ENCODE measurements around the gene PLPP3.

Gene PLPP3

GRCh38 chr1:56464294-56464693 lies 115.1 kb downstream of the PLPP3 start:
- no peak overlapping the region for H3K4me3 ChIP-seq
- TF ChIP-seq Cebpa-rat (IDR thresholded peaks at IDR 0.05) = no peak
- no peaks in the 10 kb centered on the region for H3K9me3 ChIP-seq (replicated peaks in 1 of 11)
- peaks cover 0 to 23% (median 0%) of the 10 kb centered on the region in 10 experiments; a peak in 6 of 20 replicates for H3K4me1 ChIP-seq
- H3K36me3 ChIP-seq = no peaks in the 10 kb centered on the region
- no peak overlapping the region for H3K9ac ChIP-seq
- no peak overlapping the region for H3K27ac ChIP-seq
- H3K4me2 ChIP-seq = no peak overlapping the region
- no peaks in the 10 kb centered on the region for H4K20me1 ChIP-seq
- H3K27me3 ChIP-seq = 0 out of 22 replicates have a peak, but pooled peaks cover 0 to 5% (median 0%) of the 10 kb centered on the region in 11 experiments

DNA sequence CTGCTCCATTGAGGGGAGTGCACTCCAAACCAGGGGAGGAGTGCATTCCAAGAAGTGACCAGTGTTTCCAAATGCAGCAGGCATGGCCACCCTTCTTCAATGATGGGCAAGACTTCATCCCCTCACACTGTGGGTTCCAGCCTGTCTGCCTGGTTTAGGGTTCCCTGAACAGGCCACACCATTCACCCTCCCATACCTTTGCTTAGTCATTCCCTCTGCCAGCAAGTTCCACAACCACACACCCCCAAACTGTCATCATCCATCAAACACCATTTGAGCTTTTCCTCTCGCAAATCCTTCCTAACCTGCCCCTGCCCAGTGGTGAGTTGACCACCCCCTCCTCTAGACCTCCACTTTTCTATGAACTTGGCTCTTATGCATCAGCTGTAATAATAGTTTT lies 116.0 kb downstream of the PLPP3 start:
- Histone ChIP-seq H3K4me1 (peaks cover 0 to 20% (median 0%) of the 10 kb centered on the region in 10 experiments; a peak in 6 of 20 replicates), H3K27me3 (0 out of 22 replicates have a peak, but pooled peaks cover 0 to 5% (median 0%) of the 10 kb centered on the region in 11 experiments), H3K9me3 (replicated peaks in 1 of 11) (no peaks in the 10 kb centered on the region), H3K9ac (no peak overlapping the region), H3K27ac (no peak overlapping the region), H3K4me3 (no peak overlapping the region), H3K4me2 (no peak overlapping the region), H4K20me1 (no peaks in the 10 kb centered on the region), H3K36me3 (no peaks in the 10 kb centered on the region)
- TF ChIP-seq Cebpa-rat (IDR thresholded peaks at IDR 0.05) = no peak

DNA sequence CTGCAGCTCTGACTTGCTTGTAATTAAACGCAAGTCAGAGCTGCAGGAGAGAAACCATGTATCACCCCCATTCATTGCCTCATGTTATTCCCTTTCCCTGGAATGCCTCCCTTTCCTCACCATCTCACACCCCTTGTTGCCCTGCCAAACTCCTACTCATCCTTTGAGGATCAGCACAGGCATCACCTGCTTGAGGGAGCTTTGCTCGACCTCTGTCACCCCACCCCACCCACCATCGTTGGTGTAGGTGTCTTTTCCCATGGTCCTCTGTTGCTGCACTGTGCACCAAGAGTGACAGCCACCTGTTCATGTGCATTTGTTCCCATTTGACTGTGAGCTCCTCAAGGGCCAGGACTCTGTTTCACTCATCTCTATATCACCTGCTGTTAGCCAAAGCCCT lies 117.2 kb downstream of the PLPP3 start:
- H3K9me3 ChIP-seq (replicated peaks in 1 of 11) = no peaks in the 10 kb centered on the region
- no peak overlapping the region for H3K9ac ChIP-seq
- H3K36me3 ChIP-seq = no peaks in the 10 kb centered on the region
- 0 out of 22 replicates have a peak, but pooled peaks cover 0 to 5% (median 0%) of the 10 kb centered on the region in 11 experiments for H3K27me3 ChIP-seq
- no peak for TF ChIP-seq Cebpa-rat (IDR thresholded peaks at IDR 0.05)
- no peak overlapping the region for H3K4me3 ChIP-seq
- H3K4me1 ChIP-seq = peaks cover 0 to 18% (median 0%) of the 10 kb centered on the region in 10 experiments; a peak in 6 of 20 replicates
- no peak overlapping the region for H3K27ac ChIP-seq
- H3K4me2 ChIP-seq = no peak overlapping the region
- no peaks in the 10 kb centered on the region for H4K20me1 ChIP-seq

- Histone ChIP-seq H3K4me3 (no peak overlapping the region), H3K9ac (no peak overlapping the region), H3K4me2 (no peak overlapping the region), H3K36me3 (no peaks in the 10 kb centered on the region), H3K9me3 (replicated peaks in 1 of 11) (no peaks in the 10 kb centered on the region), H3K4me1 (peaks cover 0 to 10% (median 0%) of the 10 kb centered on the region in 10 experiments; a peak in 6 of 20 replicates), H3K27me3 (0 out of 22 replicates have a peak, but pooled peaks cover 0 to 5% (median 0%) of the 10 kb centered on the region in 11 experiments), H4K20me1 (no peaks in the 10 kb centered on the region), H3K27ac (no peak overlapping the region)
- TF ChIP-seq Cebpa-rat (IDR thresholded peaks at IDR 0.05) = no peak
Observed at GRCh38 chr1:56461158-56462127, 117.9 kb downstream of the PLPP3 start.

- no peaks in the 10 kb centered on the region for H4K20me1 ChIP-seq
- 0 out of 22 replicates have a peak, but pooled peaks cover 0 to 5% (median 0%) of the 10 kb centered on the region in 11 experiments for H3K27me3 ChIP-seq
- no peak for TF ChIP-seq Cebpa-rat (IDR thresholded peaks at IDR 0.05)
- H3K4me3 ChIP-seq = no peak overlapping the region
- no peak overlapping the region for H3K9ac ChIP-seq
- H3K27ac ChIP-seq = no peak overlapping the region
- H3K9me3 ChIP-seq (replicated peaks in 1 of 11) = no peaks in the 10 kb centered on the region
- H3K4me1 ChIP-seq = no peaks in the 10 kb centered on the region; a peak in 1 of 20 replicates
- no peaks in the 10 kb centered on the region for H3K36me3 ChIP-seq
- no peak overlapping the region for H3K4me2 ChIP-seq
Observed at GRCh38 chr1:56459260-56459659, 120.1 kb downstream of the PLPP3 start.

- no peak overlapping the region for H3K27ac ChIP-seq
- H4K20me1 ChIP-seq = no peaks in the 10 kb centered on the region
- H3K9me3 ChIP-seq (replicated peaks in 1 of 11) = no peaks in the 10 kb centered on the region
- H3K4me3 ChIP-seq = no peak overlapping the region
- H3K9ac ChIP-seq = no peak overlapping the region
- no peak for TF ChIP-seq Cebpa-rat (IDR thresholded peaks at IDR 0.05)
- H3K36me3 ChIP-seq = no peaks in the 10 kb centered on the region
- H3K4me1 ChIP-seq = no peaks in the 10 kb centered on the region; a peak in 1 of 20 replicates
- H3K4me2 ChIP-seq = no peak overlapping the region
- H3K27me3 ChIP-seq = 0 out of 22 replicates have a peak, but pooled peaks cover 0 to 5% (median 0%) of the 10 kb centered on the region in 11 experiments
Observed at GRCh38 chr1:56457756-56458375, 121.5 kb downstream of the PLPP3 start.

DNA sequence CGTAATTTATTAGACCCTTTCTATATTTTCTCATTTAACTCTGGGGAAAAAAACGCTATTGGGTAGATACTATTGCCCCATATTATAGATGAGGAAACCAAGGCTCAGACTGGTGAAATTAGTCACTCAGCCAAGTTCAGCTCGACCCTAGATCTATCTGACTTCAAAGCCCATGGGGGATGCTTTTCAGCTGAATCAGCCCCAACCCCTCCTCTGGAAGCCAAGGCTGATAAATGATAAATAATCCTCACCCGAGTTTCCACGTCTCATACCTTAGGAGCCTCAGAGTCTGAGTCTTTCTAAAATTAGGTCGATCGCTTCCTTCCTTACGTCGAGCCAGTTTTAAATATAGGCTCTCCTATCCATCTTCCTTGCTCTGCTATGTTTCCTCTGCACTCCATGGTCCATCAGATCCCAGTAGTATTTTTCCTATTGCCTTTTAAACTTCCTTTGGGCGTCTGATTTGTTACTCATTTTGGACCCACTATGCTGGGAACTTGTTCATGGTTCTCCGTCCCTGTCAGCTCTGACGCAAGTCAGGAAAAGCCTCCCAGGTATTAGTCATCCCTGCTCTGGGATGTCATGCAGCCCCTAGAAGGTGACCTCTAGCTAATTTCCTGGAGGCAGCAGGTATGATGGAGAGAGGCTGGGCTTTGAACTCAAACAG lies 122.8 kb downstream of the PLPP3 start:
- TF ChIP-seq Cebpa-rat (IDR thresholded peaks at IDR 0.05) = no peak
- H4K20me1 ChIP-seq = no peaks in the 10 kb centered on the region
- H3K27ac ChIP-seq = no peak overlapping the region
- no peak overlapping the region for H3K4me2 ChIP-seq
- 0 out of 22 replicates have a peak, but pooled peaks cover 0 to 6% (median 0%) of the 10 kb centered on the region in 11 experiments for H3K27me3 ChIP-seq
- no peak overlapping the region for H3K4me3 ChIP-seq
- H3K4me1 ChIP-seq = no peaks in the 10 kb centered on the region; a peak in 1 of 20 replicates
- H3K36me3 ChIP-seq = no peaks in the 10 kb centered on the region
- no peaks in the 10 kb centered on the region for H3K9me3 ChIP-seq (replicated peaks in 1 of 11)
- no peak overlapping the region for H3K9ac ChIP-seq

- no peaks in the 10 kb centered on the region; a peak in 1 of 20 replicates for H3K4me1 ChIP-seq
- no peak overlapping the region for H3K27ac ChIP-seq
- H3K27me3 ChIP-seq = peaks cover 0 to 12% (median 0%) of the 10 kb centered on the region in 11 experiments; a peak in 1 of 22 replicates
- no peak for TF ChIP-seq Cebpa-rat (IDR thresholded peaks at IDR 0.05)
- no peaks in the 10 kb centered on the region for H3K36me3 ChIP-seq
- no peak overlapping the region for H3K4me3 ChIP-seq
- no peak overlapping the region for H3K4me2 ChIP-seq
- no peaks in the 10 kb centered on the region for H4K20me1 ChIP-seq
- H3K9ac ChIP-seq = no peak overlapping the region
- H3K9me3 ChIP-seq (replicated peaks in 1 of 11) = no peaks in the 10 kb centered on the region
Observed at GRCh38 chr1:56453417-56454078, 125.8 kb downstream of the PLPP3 start.
